GM18873 (cell line): ENCODE data around the gene PRKAR2A.
"Not testable (repeated sequence)": the region's sequence is repeated elsewhere in the genome, so short reads cannot be mapped to it uniquely, and the experiment has no call there.

ENCODE experiments used
- ATAC-seq: cut with Tn5 transposase; IDR thresholded peaks from one replicate; pipeline ENCODE4 v1.9.1; 2021; ENCODE audit warnings: mild to moderate bottlenecking, moderate library complexity, moderate number of reproducible peaks; ENCODE audit not compliant: unreplicated experiment, low FRiP score

PRKAR2A gene

DNA sequence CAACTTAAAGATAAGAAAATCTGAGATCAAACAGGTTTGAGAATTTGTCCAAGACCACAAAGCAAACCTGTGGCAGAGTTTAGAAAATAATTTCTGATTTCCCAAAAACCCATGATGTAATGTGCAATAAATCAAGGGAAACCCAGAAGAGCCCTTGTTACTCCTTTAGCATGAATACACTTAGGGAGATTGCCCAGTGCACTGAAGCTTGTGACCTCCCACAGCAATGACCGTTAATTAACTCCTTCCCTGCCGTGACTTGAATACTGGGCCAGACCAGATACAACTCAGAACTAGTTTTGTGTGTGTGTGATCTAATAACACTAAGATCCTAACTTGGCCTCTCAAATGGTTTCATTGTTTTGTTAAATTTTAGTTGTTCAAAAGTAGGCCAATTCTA lies 2.5 kb downstream of the PRKAR2A start:
- no peak for ATAC-seq

DNA sequence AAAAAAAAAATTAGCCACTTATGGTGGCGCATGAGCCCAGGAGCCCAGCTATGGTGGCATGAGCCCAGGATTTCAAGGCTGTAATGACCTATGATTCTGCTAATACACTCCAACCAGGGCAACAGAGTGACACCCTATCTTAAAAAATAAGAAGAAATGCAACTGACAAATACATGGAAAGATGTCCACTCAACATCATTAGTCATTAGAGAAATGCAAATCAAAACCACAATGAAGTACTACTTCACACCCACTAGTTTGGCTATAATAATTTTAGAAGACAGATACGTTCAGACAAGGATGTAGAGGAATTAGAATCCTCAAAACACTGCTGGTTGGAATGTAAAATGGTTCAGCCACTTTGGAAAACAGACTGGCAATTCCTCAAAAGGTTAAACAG lies 10.5 kb downstream of the PRKAR2A start:
- no peak for ATAC-seq

DNA sequence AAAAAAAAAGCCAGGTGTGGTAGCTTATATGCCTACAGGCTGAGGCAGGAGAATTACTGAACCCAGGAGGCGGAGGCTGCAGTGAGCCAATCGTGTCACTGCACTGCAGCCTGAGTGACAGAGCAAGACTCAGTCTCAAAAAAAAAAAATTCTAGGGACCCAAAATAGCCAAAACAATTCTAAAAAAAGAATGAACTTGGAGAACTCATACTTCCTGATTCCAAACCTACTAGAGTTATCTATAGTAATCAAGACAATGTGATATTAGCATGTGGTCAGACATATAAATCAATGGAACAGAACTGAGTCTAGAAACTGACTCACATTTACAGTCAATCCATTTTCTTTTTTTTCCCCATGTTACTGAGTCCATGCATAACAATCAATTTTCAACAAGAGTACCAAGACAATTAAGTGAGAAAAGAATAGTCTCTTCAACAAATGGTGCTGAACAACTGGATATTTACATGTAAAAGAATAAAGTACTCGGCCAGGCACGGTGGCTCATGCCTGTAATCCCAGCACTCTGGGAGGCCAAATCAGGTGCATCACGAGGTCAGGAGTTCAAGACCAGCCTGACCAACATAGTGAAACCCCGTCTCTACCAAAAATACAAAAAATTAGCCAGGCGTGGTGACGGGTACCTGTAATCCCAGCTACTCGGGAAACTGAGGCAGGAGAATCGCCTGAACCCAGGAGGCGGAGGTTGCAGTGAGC lies 11.9 kb downstream of the PRKAR2A start:
- ATAC-seq, result no peak

DNA sequence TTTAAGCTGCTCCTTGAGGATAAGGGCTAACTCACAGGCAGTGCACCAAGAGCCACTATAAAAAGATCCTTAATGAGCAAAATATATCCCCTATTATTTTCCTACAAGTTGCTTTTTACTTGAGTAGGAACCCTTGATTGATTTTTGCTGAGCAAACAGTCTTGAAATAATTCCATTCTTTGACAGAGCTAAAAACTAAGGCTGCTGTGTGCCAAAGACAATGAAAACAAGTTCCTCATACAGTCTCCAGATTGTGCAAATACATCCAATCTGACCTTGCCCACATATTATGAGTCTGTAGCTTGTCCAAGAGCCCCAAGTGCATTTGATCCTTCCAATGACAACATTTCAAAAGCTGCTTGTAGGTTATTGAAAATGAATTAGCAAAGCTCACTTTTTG lies 15.0 kb downstream of the PRKAR2A start:
- no peak for ATAC-seq

DNA sequence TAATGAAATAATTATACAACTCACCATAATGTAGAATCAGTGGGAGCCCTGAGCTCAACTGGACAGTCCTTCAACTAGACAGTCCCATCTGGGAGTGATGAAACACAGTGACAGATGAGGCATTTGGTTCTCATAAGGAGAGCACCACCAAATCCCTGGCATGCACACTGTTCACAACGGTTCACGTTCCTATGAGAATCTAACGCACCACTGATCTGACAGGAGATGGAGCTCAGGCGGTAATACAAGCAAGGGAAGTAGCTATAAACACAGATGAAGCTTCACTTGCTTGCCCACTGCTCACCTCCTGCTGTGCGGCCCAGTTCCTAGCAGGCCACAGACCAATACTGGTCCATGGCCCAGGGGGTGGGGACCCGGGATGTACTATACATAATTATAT lies 17.0 kb downstream of the PRKAR2A start:
- no peak for ATAC-seq

DNA sequence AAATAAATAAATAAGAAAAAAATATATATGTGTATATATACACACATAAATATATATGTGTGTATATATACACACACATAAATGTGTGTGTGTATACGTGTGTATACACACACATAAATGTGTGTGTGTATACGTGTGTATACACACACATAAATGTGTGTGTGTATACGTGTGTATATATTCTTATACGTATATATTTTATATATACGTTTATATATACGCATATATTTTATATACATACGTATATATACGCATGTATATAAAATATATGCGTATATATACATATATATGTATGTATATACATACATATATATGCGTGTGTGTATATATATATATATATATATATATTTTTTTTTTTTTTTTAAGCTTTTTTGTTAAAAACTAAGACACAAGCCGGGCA lies 18.1 kb downstream of the PRKAR2A start:
- ATAC-seq, result not testable (repeated sequence)

DNA sequence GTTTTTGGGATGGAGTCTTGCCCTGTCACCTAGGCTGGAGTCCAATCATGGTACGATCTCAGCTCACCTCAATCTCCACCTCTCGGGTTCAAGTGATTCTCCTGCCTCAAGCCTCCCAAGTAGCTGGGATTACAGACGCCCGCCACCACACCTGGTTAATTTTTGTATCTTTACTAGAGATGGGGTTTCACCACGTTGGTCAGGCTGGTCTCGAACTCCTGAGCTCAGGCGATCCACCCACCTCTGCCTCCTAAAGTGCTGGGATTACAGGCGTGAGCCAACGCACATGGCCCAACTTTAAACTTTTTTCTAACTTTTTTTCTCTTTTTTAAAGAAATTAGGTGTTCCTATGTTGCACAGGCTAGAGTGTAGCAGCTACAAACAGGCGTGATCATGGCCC lies 19.8 kb downstream of the PRKAR2A start:
- not testable (repeated sequence) for ATAC-seq

DNA sequence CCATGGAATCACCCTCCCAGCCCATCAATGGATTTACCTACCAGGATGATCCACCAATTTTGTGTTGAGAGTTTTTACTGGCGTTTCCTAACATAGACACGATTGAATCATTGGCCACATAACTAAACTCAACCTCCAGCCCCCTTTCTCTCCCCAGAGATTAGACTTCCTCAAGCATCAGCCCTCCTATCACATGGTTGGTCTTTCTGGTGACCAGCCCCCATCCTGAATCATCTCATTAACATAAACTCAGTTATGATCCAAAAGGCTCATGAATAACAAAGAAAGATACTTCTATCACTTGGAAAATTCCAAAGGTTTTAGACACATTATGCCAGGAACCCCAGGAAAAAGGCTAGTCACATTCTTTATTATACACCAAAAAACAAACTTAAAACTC lies 21.2 kb downstream of the PRKAR2A start:
- no peak for ATAC-seq

DNA sequence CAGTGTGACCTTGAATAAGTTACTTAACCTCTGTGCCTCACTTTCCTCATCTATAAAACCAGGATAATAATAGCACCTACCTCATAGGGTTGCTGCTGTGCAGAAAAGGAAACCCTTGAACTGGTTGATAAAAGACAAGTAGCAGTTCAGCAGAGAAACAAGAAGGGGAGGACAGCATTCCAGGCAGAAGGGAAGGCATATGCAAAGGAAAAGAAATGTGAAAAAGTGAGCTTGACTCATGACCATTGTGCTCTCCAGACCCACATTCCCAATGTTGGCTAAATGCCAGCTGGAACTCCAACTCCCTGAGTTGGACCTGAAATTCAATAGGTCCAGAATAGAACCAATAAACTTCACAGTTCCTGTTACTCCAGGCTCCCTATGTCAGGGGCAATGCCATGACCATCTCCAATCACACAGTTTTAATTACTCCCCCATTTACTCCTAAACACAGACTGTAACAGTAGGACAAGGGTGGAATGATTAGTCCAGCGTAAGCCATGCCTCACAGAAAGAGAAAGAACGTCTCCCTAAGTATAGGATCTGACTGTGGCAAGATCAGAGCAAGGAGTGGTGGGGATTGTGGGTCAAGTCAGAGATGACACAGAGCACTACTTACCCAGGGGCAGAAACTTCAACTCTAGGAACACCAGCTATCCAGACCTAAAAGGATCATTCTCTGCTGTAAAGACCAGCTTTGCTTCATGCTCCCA lies 26.9 kb downstream of the PRKAR2A start:
- ATAC-seq, result no peak

DNA sequence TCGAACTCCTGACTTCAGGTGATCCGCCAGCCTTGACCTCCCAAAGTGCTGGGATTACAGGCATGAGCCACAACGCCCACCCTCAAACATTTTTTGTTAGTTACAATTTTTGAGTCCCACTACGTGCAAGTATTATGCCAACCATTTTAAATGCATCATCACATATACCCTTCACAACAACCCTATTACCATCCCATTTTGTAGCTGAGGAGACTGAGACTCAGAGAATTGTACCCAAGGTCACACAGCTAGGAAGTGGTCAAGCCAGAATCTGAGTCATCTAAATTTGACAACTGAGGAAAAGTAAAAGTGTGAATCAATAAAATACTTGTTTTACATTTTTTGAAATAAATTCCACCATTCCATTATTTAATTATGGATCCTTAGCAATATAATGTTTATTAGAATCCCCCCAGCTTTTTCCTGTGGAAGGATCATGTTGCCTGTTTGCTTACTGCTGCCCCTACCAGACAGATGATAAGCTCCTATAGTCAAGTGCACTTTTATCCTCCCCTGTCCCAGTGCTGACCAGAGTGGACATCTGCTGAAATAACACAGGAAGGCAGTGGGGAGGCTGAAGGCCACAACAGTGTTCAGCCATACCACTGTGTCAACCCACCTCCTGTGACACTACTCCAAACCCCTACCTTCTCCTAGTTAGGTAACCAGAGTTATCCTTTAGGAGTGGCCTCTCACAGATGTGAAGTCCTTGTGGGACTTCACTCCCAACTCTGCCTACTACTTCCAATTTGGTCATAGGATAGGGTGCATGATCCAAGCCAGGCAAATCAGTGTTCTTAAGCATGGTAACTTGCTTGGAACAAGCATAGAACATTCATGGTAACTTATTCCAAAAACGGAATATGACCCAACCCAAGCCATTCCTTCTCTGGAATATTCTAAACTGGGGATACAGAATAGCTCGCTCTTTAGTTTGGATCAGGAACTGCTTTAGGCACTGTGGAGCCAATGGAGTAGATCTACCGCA lies 28.1 kb downstream of the PRKAR2A start:
- ATAC-seq, result no peak

DNA sequence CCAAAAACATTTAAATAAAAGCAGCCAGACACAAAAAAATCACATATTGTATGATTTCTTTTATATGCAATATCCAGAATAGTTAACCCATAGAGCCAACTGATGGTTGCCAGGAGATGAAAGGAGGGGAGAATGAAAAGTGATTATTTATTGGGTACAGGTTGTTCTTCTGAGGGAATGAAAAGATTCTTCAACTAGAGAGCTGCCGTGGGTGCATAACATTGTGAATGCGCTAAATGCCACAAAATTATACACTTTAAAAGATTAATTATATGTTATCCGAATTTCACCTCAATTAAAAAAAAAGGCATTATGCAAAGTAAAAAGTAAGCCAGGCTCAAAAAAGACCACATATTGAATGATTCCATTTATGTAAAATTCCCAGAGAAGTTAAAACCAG lies 36.1 kb downstream of the PRKAR2A start:
- ATAC-seq, result no peak

DNA sequence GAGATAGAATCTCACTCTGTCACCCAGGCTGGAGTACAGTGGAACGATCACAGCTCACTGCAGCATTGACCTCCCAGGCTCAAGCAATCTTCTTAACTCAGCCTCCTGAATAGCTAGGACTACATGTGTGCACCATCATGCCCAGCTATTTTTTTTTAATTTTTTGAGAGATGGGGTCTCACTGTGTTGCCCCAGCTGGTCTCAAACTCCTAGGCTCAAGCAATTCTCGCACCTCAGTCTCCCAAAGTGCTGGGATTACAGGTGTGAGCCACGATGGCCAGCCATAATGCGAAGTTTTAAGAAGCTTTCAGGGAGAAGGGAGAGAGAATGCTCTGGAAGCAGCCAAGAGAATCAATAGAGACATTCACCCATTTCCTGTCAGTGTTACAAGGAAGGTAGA lies 42.7 kb downstream of the PRKAR2A start:
- ATAC-seq, result no peak

DNA sequence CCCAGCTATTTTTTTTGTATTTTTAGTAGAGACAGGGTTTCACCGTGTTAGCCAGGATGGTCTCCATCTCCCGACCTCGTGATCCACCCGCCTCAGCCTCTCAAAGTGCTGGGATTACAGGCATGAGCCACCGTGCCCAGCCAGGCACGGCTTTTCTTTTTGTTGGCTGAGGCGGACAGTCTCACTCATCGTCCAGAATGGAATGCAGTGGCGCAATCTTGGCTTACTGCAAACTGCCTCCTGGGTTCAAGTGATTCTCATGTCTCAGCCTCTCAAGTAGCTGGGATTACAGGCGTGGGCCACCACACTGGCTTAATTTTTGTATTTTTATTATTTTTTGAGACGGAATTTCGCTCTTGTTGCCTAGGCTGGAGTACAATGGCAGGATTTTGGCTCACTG lies 46.8 kb downstream of the PRKAR2A start:
- ATAC-seq, result not testable (repeated sequence)

DNA sequence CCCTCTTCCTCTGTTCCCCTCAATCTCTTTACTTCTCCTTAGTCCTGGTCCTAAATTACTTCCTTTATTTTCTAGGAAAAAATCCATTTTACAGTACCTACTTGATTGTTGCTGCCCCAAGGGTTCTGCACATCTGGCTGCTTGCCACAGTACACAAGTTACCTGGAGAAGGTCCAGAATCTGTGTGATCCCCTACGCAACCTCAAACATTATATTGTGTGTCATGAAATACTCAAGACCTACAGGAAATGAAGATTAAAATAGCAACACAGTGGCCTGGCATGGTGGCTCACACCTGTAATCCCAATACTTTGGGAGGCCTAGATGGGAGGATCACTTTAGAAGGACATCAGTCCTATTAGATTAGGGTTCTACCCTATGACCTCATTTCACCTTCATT lies 48.7 kb downstream of the PRKAR2A start:
- ATAC-seq, result no peak

DNA sequence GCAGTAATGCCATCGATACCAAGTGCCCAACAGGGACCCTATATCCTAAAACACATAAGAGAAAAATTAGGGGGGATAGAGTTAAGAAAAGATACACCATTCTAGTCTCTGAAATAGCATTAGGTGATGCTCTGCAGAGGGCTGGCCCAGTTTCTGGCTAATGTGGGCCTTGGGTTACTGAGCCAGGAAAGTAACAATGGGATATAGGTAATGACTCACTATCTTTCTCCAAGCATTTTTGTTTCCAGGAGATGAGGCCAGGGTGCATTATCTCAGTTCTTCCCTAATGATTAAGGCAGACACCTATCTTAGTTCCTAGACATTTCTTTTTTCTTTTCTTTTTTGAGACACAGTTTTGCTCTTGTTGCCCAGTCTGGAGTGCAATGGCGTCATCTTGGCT lies 50.0 kb downstream of the PRKAR2A start:
- ATAC-seq, result no peak

DNA sequence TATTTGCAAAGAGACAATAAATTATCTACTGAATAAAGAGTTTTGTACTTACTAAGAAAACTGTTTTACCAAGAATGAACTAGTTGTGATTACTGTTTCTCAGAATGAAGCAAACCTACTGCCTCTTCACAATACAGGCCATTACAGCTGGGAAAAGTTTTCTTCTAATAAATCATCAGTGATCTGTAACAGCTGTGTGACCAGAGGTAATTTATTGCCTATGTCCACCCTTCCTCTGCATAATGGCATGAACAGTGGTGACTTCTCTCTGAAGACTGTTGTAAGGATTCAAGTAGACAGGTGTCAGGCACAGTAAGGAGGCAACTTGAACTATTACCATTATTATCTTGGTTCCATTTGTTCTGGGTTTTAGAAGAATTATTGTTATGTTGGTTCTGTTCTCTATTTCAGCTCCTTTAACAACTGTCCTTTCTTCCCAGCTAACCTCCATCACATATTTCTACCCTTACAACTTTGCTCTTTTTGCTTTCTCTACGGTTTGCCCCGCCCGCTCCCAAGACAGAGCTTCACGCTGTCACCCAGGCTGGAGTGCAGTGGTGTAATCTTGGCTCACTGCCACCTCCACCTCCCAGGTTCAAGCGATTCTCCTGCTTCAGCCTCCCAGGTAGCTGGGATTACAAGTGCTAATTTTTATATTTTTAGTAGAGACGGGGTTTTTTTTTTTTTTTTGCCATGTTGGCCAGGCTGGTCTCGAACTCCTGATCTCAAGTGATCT lies 51.5 kb downstream of the PRKAR2A start:
- no peak for ATAC-seq

DNA sequence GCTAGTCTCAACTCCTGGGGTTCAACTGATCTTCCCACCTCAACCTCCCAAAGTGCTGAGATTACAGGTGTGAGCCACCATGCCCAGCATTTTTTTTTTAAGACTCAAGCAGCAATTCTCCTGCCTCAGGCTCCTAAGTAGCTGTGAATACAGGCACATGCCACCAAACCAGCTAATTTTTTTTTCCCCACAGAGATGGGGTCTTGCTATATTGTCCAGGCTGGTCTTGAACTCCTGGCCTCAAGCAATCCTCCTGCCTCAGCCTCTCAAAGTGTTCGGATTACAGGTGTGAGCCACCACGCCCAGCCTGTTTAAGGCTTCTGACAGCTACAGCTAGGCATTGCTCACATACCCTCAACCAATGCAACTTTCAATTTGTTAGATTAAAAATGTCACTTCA lies 54.2 kb downstream of the PRKAR2A start:
- ATAC-seq, result not testable (repeated sequence)

DNA sequence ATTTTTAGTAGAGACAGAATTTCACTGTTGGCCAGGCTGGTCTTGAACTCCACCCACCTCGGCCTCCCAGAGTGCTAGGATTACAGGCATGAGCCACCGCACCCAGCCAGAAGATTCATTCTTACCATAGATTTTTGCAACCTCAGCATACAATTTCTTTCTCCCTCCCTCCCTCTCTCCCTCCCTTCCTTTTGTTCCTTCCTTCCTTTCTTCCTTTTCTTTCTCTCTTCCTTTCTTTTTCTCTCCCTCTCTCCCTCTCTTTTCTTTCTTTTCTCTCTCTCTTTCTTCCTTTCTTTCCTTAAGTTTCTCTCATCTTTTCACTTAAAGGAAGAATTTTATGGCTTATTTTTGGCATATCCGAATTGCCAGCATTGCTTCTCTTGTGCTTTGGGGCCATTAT lies 58.0 kb downstream of the PRKAR2A start:
- ATAC-seq, result no peak

DNA sequence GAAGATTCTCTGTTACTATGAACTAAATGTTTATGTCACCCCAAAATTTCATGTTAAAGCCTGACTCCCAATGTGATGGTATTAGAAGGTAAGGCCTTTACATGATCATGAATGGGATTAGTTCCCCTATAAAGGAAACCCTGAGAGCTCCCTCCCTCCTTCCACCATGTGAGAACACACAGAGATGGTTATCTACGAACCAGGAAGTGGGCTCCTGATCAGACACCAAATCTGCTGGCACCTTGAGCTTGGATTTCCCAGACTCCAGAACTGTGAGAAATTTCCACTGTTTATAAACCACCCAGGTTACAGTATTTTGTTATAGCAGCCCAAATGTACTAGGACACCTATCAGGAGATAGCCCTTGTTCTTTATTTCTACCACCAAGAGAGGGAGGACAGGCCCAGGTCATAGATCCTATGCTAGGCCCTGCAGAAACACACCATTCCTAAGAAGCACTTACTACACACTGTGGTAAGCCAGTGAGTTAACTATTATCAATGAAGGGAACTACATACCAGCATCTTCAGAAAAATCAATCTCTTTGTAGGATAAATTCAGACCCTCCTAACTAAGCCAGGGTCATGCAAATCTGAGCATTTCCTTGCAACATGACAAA lies 59.0 kb downstream of the PRKAR2A start:
- no peak for ATAC-seq
